Activated CD8-positive, alpha-beta memory T cell treated with anti-CD3 and anti-CD28 coated beads, Interleukin-2, amount 50 U/mL, for 1 hour (primary cell): Measurements from ENCODE around the gene CTDSP2.
"Not testable (repeated sequence)": the region's sequence is repeated elsewhere in the genome, so short reads cannot be mapped to it uniquely, and the experiment has no call there.

ENCODE experiments used
- DNase-seq: peaks from one replicate; pipeline ENCODE4 v3.0.0-alpha.2; 2020; ENCODE audit errors: extremely low read depth

The CTDSP2 gene

GRCh38 chr12:57852620-57853500, 6.3 kb upstream of the CTDSP2 start:
- no peak for DNase-seq

GRCh38 chr12:57852200-57852599, 5.7 kb upstream of the CTDSP2 start:
- DNase-seq, result no peak

- no peak for DNase-seq
Measured at GRCh38 chr12:57851552-57851951, 5.0 kb upstream of the CTDSP2 start.

- no peak for DNase-seq
Measured at GRCh38 chr12:57850854-57851430, 4.4 kb upstream of the CTDSP2 start.

- DNase-seq, result not testable (repeated sequence)
Measured at GRCh38 chr12:57849447-57849846, 2.9 kb upstream of the CTDSP2 start.

GRCh38 chr12:57849035-57849434, 2.5 kb upstream of the CTDSP2 start:
- DNase-seq, result no peak

- no peak for DNase-seq
Measured at GRCh38 chr12:57848208-57848607, 1.7 kb upstream of the CTDSP2 start.

GRCh38 chr12:57846285-57846576, 298 bp downstream of the CTDSP2 start:
- no peak for DNase-seq

- no peak for DNase-seq
Measured at GRCh38 chr12:57845478-57846284, 848 bp downstream of the CTDSP2 start.

- DNase-seq, result no peak
Measured at GRCh38 chr12:57844709-57845477, 1.6 kb downstream of the CTDSP2 start.

- no peak for DNase-seq
Measured at GRCh38 chr12:57842342-57843294, 3.9 kb downstream of the CTDSP2 start.

- DNase-seq, result no peak
Measured at GRCh38 chr12:57841445-57841844, 5.1 kb downstream of the CTDSP2 start.

GRCh38 chr12:57840726-57841125, 5.8 kb downstream of the CTDSP2 start:
- DNase-seq, result no peak

- no peak for DNase-seq
Measured at GRCh38 chr12:57839996-57840395, 6.5 kb downstream of the CTDSP2 start.

GRCh38 chr12:57838594-57839302, 7.8 kb downstream of the CTDSP2 start:
- DNase-seq, result no peak

- no peak for DNase-seq
Measured at GRCh38 chr12:57837864-57838562, 8.5 kb downstream of the CTDSP2 start.

GRCh38 chr12:57836442-57837375, 9.8 kb downstream of the CTDSP2 start:
- no peak for DNase-seq
